CD8-positive, alpha-beta memory T cell (primary cell): ENCODE measurements around the gene CBLN3. TPM values are rescaled to one million over a fixed set of nuclear protein-coding genes. Genes with fewer than 3 reads are reported as not detected.

Experiments used
- CTCF ChIA-PET: fragments of 350-600 bp; sonication (Branson Sonifier 250); formaldehyde crosslinking; loops from one replicate; lab custom pipeline; 2021; ENCODE audit warnings: antibody characterized with exemption; lab: Charles Lee
- POLR2A ChIA-PET: fragments of 350-600 bp; sonication (Branson Sonifier 250); formaldehyde crosslinking; loops from one replicate; lab custom pipeline; 2021; ENCODE audit warnings: antibody characterized with exemption; lab: Charles Lee
- DNase-seq, 5 donors: peaks; one replicate each; pipeline versions ENCODE4 v3.0.0 to v3.0.0-alpha.2; 2020 to 2022; ENCODE audit warnings: mixed read lengths in 1 of 5
- H3K27ac ChIP-seq: one replicate; pipeline ENCODE4 v1.7.0; 2013; ENCODE audit warnings: low read depth, mild to moderate bottlenecking, low read length, moderate library complexity
- H3K27me3 ChIP-seq: 2 replicates; pipeline ENCODE4 v1.7.0; 2013; ENCODE audit warnings: low read length, mild to moderate bottlenecking; ENCODE audit not compliant: insufficient read depth, poor library complexity, severe bottlenecking
- H3K36me3 ChIP-seq: 2 replicates; pipeline ENCODE4 v1.7.0; 2013; ENCODE audit warnings: mild to moderate bottlenecking, low read length, moderate library complexity; ENCODE audit not compliant: insufficient read depth
- H3K4me1 ChIP-seq: 2 replicates; pipeline ENCODE4 v1.7.0; 2013; ENCODE audit warnings: mild to moderate bottlenecking, low read length, moderate library complexity; ENCODE audit not compliant: insufficient read depth
- H3K4me3 ChIP-seq: 2 replicates; pipeline ENCODE4 v1.7.0; 2013; ENCODE audit warnings: mild to moderate bottlenecking, low read length
- H3K9me3 ChIP-seq: 2 replicates; pipeline ENCODE4 v1.7.0; 2013; ENCODE audit warnings: mild to moderate bottlenecking, low read length
- H3K27ac Mint-ChIP-seq, 8 donors: one replicate each; pipeline ENCODE4 v1.8.0; 2020 to 2021; ENCODE audit warnings: mixed read lengths in 8 of 8, mild to moderate bottlenecking in 6 of 8, inconsistent platforms in 3 of 8, moderate library complexity in 3 of 8
- H3K27me3 Mint-ChIP-seq, 2 donors: one replicate each; pipeline ENCODE4 v1.8.0; 2020 to 2021; ENCODE audit warnings: mixed read lengths in 2 of 2, mild to moderate bottlenecking in 1 of 2, moderate library complexity in 1 of 2
- H3K36me3 Mint-ChIP-seq, 3 donors: one replicate each; pipeline ENCODE4 v1.8.0; 2020 to 2021; ENCODE audit warnings: mixed read lengths in 3 of 3, inconsistent platforms in 1 of 3, mild to moderate bottlenecking in 1 of 3
- H3K4me1 Mint-ChIP-seq, 3 donors: one replicate each; pipeline ENCODE4 v1.8.0; 2020 to 2021; ENCODE audit warnings: mixed read lengths in 3 of 3, inconsistent platforms in 1 of 3, mild to moderate bottlenecking in 1 of 3
- H3K4me3 Mint-ChIP-seq, 7 donors: one replicate each; pipeline ENCODE4 v1.8.0; 2020 to 2021; ENCODE audit warnings: mixed read lengths in 7 of 7, mild to moderate bottlenecking in 6 of 7, moderate library complexity in 4 of 7, inconsistent platforms in 2 of 7
- H3K9me3 Mint-ChIP-seq, 5 donors: one replicate each; pipeline ENCODE4 v1.8.0; 2020 to 2022; ENCODE audit warnings: mixed read lengths in 5 of 5, mild to moderate bottlenecking in 3 of 5, moderate library complexity in 2 of 5, inconsistent platforms in 1 of 5
- polyA plus RNA-seq: library from polyadenylated mRNA; unstranded; fragments of 300-500 nt; fragmentation: Illumina TruSeq; gene quantifications from one replicate; pipeline ENCODE4 v1.2.3, GENCODE V29; 2021
- total RNA-seq, 2 experiments: library from RNA; stranded (reverse); gene quantifications; one replicate each; pipeline ENCODE4 v1.2.3, GENCODE V29; 2021

CBLN3 gene
- total and polyA plus RNA-seq, 3 experiments from 2014 or later = 7.4 to 7.7 TPM; not detected in 1

GRCh38 chr14:24434676-24435075 is 5.2 kb upstream of the CBLN3 start:
- Mint-ChIP-seq H3K36me3 (peaks cover 0 to 89% (median 20%) of the 10 kb centered on the region in 3 donors), H3K27me3 (no peaks in the 10 kb centered on the region), H3K4me3 (peak overlapping the region in 1 of 7 donors; percentile 55), H3K27ac (peak overlapping the region in 5 of 8 donors; percentile 37 to 88 (median 60)), H3K9me3 (no peaks in the 10 kb centered on the region), H3K4me1 (peaks cover 40 to 68% (median 53%) of the 10 kb centered on the region in 3 donors)
- POLR2A ChIA-PET = interaction anchor here (1.4 kb wide), 1 partner anchor 95 kb away, joined by 3 read pairs; the partner anchor contains the start of gene RIPK3
- no peak for DNase-seq
- H3K27ac ChIP-seq = no peak overlapping the region
- peaks cover 37% of the 10 kb centered on the region for H3K4me1 ChIP-seq
- no peak overlapping the region for H3K4me3 ChIP-seq
- CTCF ChIA-PET = interaction anchor here (1.3 to 22.1 kb wide), 3 partner anchors 9 to 192 kb away, joined by 3 to 486 read pairs (median 4); partner anchors contain the start of genes ADCY4, RIPK3 and TINF2
- no peaks in the 10 kb centered on the region for H3K9me3 ChIP-seq
- no peaks in the 10 kb centered on the region for H3K27me3 ChIP-seq
- H3K36me3 ChIP-seq = peaks cover 48% of the 10 kb centered on the region

- Mint-ChIP-seq H3K27me3 (no peaks in the 10 kb centered on the region), H3K9me3 (no peaks in the 10 kb centered on the region), H3K4me3 (peak overlapping the region in 1 of 7 donors; percentile 18), H3K27ac (peak overlapping the region in 2 of 8 donors; percentile 32 to 77), H3K4me1 (peaks cover 39 to 68% (median 55%) of the 10 kb centered on the region in 3 donors), H3K36me3 (peaks cover 0 to 84% (median 13%) of the 10 kb centered on the region in 3 donors)
- CTCF ChIA-PET = interaction anchor here (1.8 to 22.1 kb wide), 2 partner anchors 98 to 191 kb away, joined by 4 to 486 read pairs; partner anchors contain the start of genes ADCY4, RIPK3 and TINF2
- no peak for DNase-seq
- Histone ChIP-seq H3K27me3 (no peaks in the 10 kb centered on the region), H3K36me3 (peaks cover 42% of the 10 kb centered on the region), H3K9me3 (no peaks in the 10 kb centered on the region), H3K4me1 (peaks cover 42% of the 10 kb centered on the region), H3K4me3 (no peak overlapping the region), H3K27ac (no peak overlapping the region)
- POLR2A ChIA-PET = interaction anchor here (1.4 kb wide), 1 partner anchor 94 kb away, joined by 3 read pairs; the partner anchor contains the start of gene RIPK3
Measured at GRCh38 chr14:24434036-24434435, 4.6 kb upstream of the CBLN3 start.

GRCh38 chr14:24432259-24433131 is 3.0 kb upstream of the CBLN3 start:
- peaks cover 34 to 58% (median 46%) of the 10 kb centered on the region in 3 donors for H3K4me1 Mint-ChIP-seq
- peaks cover 0 to 68% (median 9%) of the 10 kb centered on the region in 3 donors for H3K36me3 Mint-ChIP-seq
- no peaks in the 10 kb centered on the region for H3K9me3 Mint-ChIP-seq
- no peaks in the 10 kb centered on the region for H3K27me3 ChIP-seq
- peak overlapping the region in 4 of 8 donors; percentile 14 to 97 (median 85) for H3K27ac Mint-ChIP-seq
- H3K27ac ChIP-seq = no peak overlapping the region
- ChIA-PET POLR2A (interaction anchor here (0.6 to 4.4 kb wide), 9 partner anchors 10 to 216 kb away, joined by 3 to 78 read pairs (median 20); partner anchors contain the start of genes LTB4R, LTB4R2, MDP1 and RABGGTA), CTCF (interaction anchor here (0.9 to 22.1 kb wide), 29 partner anchors 9 to 324 kb away, joined by 3 to 486 read pairs (median 6); partner anchors contain the start of genes ADCY4, CIDEB, DHRS1 and IPO4)
- DNase-seq = peak in 1 of 5 donors; percentile 48
- H3K4me1 ChIP-seq = peaks cover 50% of the 10 kb centered on the region
- H3K9me3 ChIP-seq = no peaks in the 10 kb centered on the region
- peaks cover 27% of the 10 kb centered on the region for H3K36me3 ChIP-seq
- no peaks in the 10 kb centered on the region for H3K27me3 Mint-ChIP-seq
- no peak overlapping the region for H3K4me3 ChIP-seq
- H3K4me3 Mint-ChIP-seq = peak overlapping the region in 3 of 7 donors; percentile 61 to 92 (median 68)

- Mint-ChIP-seq H3K36me3 (peaks cover 0 to 61% (median 7%) of the 10 kb centered on the region in 3 donors), H3K4me1 (peaks cover 29 to 55% (median 39%) of the 10 kb centered on the region in 3 donors), H3K9me3 (no peaks in the 10 kb centered on the region), H3K27ac (peak overlapping the region; percentile 77 to 97 (median 94)), H3K27me3 (no peaks in the 10 kb centered on the region), H3K4me3 (peak overlapping the region; percentile 89 to 95 (median 91))
- Histone ChIP-seq H3K36me3 (peaks cover 20% of the 10 kb centered on the region), H3K4me1 (peaks cover 48% of the 10 kb centered on the region), H3K27ac (no peak overlapping the region), H3K27me3 (no peaks in the 10 kb centered on the region), H3K9me3 (no peaks in the 10 kb centered on the region), H3K4me3 (peak overlapping the region; percentile 82)
- ChIA-PET POLR2A (interaction anchor here (0.6 to 4.4 kb wide), 13 partner anchors 11 to 317 kb away, joined by 3 to 78 read pairs (median 10); partner anchors contain the start of genes DCAF11, LTB4R, LTB4R2 and MDP1), CTCF (interaction anchor here (0.7 to 22.1 kb wide), 36 partner anchors 9 to 323 kb away, joined by 3 to 486 read pairs (median 5); partner anchors contain the start of genes ADCY4, CIDEB, DHRS1 and IPO4)
- peak; percentile 81 to 91 (median 83) for DNase-seq
Measured at GRCh38 chr14:24431569-24432258, 2.2 kb upstream of the CBLN3 start.

- H3K4me3 ChIP-seq = peak overlapping the region; percentile 82
- no peaks in the 10 kb centered on the region for H3K9me3 Mint-ChIP-seq
- H3K9me3 ChIP-seq = no peaks in the 10 kb centered on the region
- H3K36me3 ChIP-seq = peaks cover 15% of the 10 kb centered on the region
- H3K27ac Mint-ChIP-seq = peak overlapping the region; percentile 77 to 97 (median 94)
- POLR2A ChIA-PET = interaction anchor here (1.1 to 4.4 kb wide), 20 partner anchors 9 to 316 kb away, joined by 3 to 78 read pairs (median 9); partner anchors contain the start of genes CHMP4A, DCAF11, DHRS1 and LTB4R
- H3K27ac ChIP-seq = peak overlapping the region; percentile 96
- peak overlapping the region; percentile 89 to 95 (median 91) for H3K4me3 Mint-ChIP-seq
- H3K27me3 Mint-ChIP-seq = no peaks in the 10 kb centered on the region
- H3K4me1 ChIP-seq = peaks cover 51% of the 10 kb centered on the region
- H3K27me3 ChIP-seq = no peaks in the 10 kb centered on the region
- peaks cover 0 to 53% (median 7%) of the 10 kb centered on the region in 3 donors for H3K36me3 Mint-ChIP-seq
- CTCF ChIA-PET = interaction anchor here (0.7 to 22.1 kb wide), 39 partner anchors 8 to 322 kb away, joined by 3 to 486 read pairs (median 5); partner anchors contain the start of genes ADCY4, CIDEB, DHRS1 and IPO4
- peak; percentile 49 to 77 (median 55) for DNase-seq
- H3K4me1 Mint-ChIP-seq = peaks cover 29 to 57% (median 42%) of the 10 kb centered on the region in 3 donors
Measured at GRCh38 chr14:24430682-24431568, 1.5 kb upstream of the CBLN3 start.

- Histone ChIP-seq H3K27ac (peak overlapping the region; percentile 96), H3K36me3 (peaks cover 15% of the 10 kb centered on the region), H3K4me3 (peak overlapping the region; percentile 82), H3K27me3 (no peaks in the 10 kb centered on the region), H3K4me1 (peaks cover 58% of the 10 kb centered on the region), H3K9me3 (no peaks in the 10 kb centered on the region)
- Mint-ChIP-seq H3K4me1 (peaks cover 29 to 57% (median 42%) of the 10 kb centered on the region in 3 donors), H3K36me3 (peaks cover 0 to 46% (median 7%) of the 10 kb centered on the region in 3 donors), H3K9me3 (no peaks in the 10 kb centered on the region), H3K4me3 (peak overlapping the region; percentile 89 to 95 (median 91)), H3K27ac (peak overlapping the region; percentile 77 to 97 (median 94)), H3K27me3 (no peaks in the 10 kb centered on the region)
- POLR2A ChIA-PET = interaction anchor here (0.6 to 4.4 kb wide), 25 partner anchors 10 to 797 kb away, joined by 3 to 78 read pairs (median 5); partner anchors contain the start of genes CHMP4A, CIDEB, DCAF11 and DHRS1
- peak; percentile 19 to 63 (median 49) for DNase-seq
- CTCF ChIA-PET = interaction anchor here (0.8 to 22.1 kb wide), 17 partner anchors 8 to 322 kb away, joined by 3 to 486 read pairs (median 10); partner anchors contain the start of genes ADCY4, CIDEB, LTB4R2 and MDP1
Measured at GRCh38 chr14:24430143-24430681, 744 bp upstream of the CBLN3 start.
